ENCODE measurements around the gene RBM18.

Gene RBM18

GRCh38 chr9:122256206-122256605 lies 8.4 kb downstream of the RBM18 start:
- no peak for DNase-seq

- DNase-seq = no peak
Observed at GRCh38 chr9:122254761-122255160, 9.9 kb downstream of the RBM18 start.

GRCh38 chr9:122252796-122253195 lies 11.8 kb downstream of the RBM18 start:
- no peak for DNase-seq

GRCh38 chr9:122251351-122251750 lies 13.3 kb downstream of the RBM18 start:
- no peak for DNase-seq

- DNase-seq = no peak
Observed at GRCh38 chr9:122248448-122248865, 16.2 kb downstream of the RBM18 start.

- DNase-seq = no peak
Observed at GRCh38 chr9:122246666-122247065, 18.0 kb downstream of the RBM18 start.

GRCh38 chr9:122244349-122244748 lies 20.3 kb downstream of the RBM18 start:
- no peak for DNase-seq

- no peak for DNase-seq
Observed at GRCh38 chr9:122239722-122240121, 24.9 kb downstream of the RBM18 start.

GRCh38 chr9:122236681-122237080 lies 28.0 kb downstream of the RBM18 start:
- no peak for DNase-seq

GRCh38 chr9:122234022-122234748 lies 30.5 kb downstream of the RBM18 start:
- DNase-seq = no peak

- no peak for DNase-seq
Observed at GRCh38 chr9:122232796-122233306, 31.8 kb downstream of the RBM18 start.

- no peak for DNase-seq
Observed at GRCh38 chr9:122229485-122229837, 35.2 kb downstream of the RBM18 start.

GRCh38 chr9:122228568-122229484 lies 35.8 kb downstream of the RBM18 start, which contains the start of gene LHX6:
LHX6 (minus strand) TSS chr9:122228957; CDS start chr9:122228740, 217 bp downstream.
- no peak for DNase-seq

GRCh38 chr9:122228191-122228567 lies 36.5 kb downstream of the RBM18 start:
- DNase-seq = no peak

- no peak for DNase-seq
Observed at GRCh38 chr9:122227575-122227900, 37.1 kb downstream of the RBM18 start.

GRCh38 chr9:122226758-122227574 lies 37.7 kb downstream of the RBM18 start:
- no peak for DNase-seq

GRCh38 chr9:122226142-122226757 lies 38.4 kb downstream of the RBM18 start:
- DNase-seq = no peak

GRCh38 chr9:122225312-122226141 lies 39.1 kb downstream of the RBM18 start:
- no peak for DNase-seq

- DNase-seq = no peak
Observed at GRCh38 chr9:122223435-122223834, 41.2 kb downstream of the RBM18 start.

GRCh38 chr9:122222791-122223190 lies 41.8 kb downstream of the RBM18 start:
- DNase-seq = no peak

GRCh38 chr9:122221183-122221811 lies 43.3 kb downstream of the RBM18 start:
- no peak for DNase-seq
